DMS 273 (cell line): ENCODE results near the gene SIPA1L3.

ENCODE experiments used
- DNase-seq: peaks from one replicate; lab custom pipeline; 2025; ENCODE audit not compliant: unreplicated experiment; lab: John Stamatoyannopoulos, UW

SIPA1L3 gene

GRCh38 chr19:38251564-38252051 lies 344.6 kb downstream of the SIPA1L3 start:
- peak; percentile 89 for DNase-seq

- no peak for DNase-seq
Observed at GRCh38 chr19:38252385-38252784, 345.4 kb downstream of the SIPA1L3 start.

- DNase-seq, result peak; percentile 98
Observed at GRCh38 chr19:38252941-38253691, 346.1 kb downstream of the SIPA1L3 start.

- DNase-seq, result no peak
Observed at GRCh38 chr19:38253788-38254187, 346.8 kb downstream of the SIPA1L3 start.

GRCh38 chr19:38255383-38256014 lies 348.5 kb downstream of the SIPA1L3 start:
- peak; percentile 41 for DNase-seq
